ENCODE data around the gene SPATA32.

The SPATA32 gene

DNA sequence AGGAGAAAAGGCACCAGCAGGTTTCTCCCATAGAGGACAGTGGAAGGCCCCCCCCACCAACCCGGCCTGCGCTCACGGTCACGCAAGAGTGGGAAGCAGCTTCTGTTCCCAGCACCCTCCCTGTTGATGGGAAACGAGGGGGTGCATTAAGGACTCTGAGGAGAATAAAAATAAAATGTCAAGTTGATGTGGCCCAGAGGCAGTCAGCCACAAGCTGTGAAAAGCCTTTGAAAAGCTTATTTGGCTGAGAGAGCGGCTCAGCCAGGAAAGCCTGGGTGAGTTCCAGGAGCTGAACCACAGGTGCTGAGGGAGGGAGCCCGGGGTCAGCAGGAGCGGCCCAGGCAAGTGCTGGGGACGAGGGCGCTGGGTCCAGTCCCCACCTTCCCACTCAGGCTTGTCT lies 26.9 kb upstream of the SPATA32 start:
- H3K36me3 Mint-ChIP-seq (ENCODE audit: low read depth) = peaks cover 42% of the 10 kb centered on the region
- no peak for DNase-seq (ENCODE audit: low spot score)
- H3K4me3 Mint-ChIP-seq = no peak overlapping the region
- H3K27me3 Mint-ChIP-seq (ENCODE audit: low read depth) = no peaks in the 10 kb centered on the region
- H3K27ac Mint-ChIP-seq = no peak overlapping the region
- no peaks in the 10 kb centered on the region for H3K9me3 Mint-ChIP-seq
- H3K4me1 Mint-ChIP-seq (ENCODE audit: low read depth) = peaks cover 20% of the 10 kb centered on the region

DNA sequence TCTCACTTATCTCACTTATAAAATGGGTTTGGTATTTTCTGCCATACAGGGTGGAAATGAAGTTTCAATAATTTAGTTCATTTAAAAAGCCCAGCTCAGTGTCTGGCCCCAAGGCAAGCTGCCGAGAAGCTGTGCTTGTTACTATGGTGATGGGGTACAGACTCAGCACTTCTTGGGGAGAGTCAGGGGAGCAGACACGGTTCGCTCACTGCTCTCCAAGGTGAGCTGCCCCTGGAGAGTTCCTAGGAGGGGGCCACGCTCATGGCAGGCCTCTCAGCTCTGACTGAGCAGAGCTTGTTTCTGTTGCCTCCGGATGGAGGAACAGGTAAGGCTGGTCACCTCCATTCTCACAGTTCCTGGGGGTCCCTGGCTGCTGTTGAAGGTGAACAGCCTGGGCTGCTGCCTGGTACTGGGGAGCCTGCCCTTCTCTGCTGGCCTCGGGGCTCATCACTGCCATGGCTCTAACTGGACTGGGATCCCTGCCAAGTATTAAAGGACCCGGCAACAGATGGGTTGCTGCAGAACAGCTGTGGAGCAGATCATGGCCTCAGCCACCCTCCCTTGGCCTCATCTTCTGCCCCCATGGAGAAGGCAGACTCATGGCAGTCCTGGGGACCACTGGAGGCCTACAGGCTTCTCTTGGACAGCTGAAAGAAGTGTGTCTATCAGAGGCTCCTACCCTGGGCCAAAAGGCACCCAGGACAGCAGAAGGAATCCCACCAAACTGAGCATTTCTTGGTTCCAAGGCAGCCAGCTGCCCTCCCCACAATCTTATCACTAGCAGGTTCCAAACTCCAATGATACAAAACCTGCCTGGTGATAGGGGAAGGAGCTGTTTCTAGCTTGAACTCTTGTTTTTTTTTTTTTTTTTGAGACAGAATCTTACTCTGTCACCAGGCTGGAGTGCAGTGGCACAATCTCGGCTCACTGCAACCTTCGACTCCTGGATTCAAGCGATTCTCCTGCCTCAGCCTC lies 25.9 kb upstream of the SPATA32 start:
- H3K27me3 Mint-ChIP-seq (ENCODE audit: low read depth) = no peaks in the 10 kb centered on the region
- no peak overlapping the region for H3K4me3 Mint-ChIP-seq
- peaks cover 45% of the 10 kb centered on the region for H3K36me3 Mint-ChIP-seq (ENCODE audit: low read depth)
- peaks cover 12% of the 10 kb centered on the region for H3K4me1 Mint-ChIP-seq (ENCODE audit: low read depth)
- H3K9me3 Mint-ChIP-seq = no peaks in the 10 kb centered on the region
- no peak for DNase-seq (ENCODE audit: low spot score)
- no peak overlapping the region for H3K27ac Mint-ChIP-seq

DNA sequence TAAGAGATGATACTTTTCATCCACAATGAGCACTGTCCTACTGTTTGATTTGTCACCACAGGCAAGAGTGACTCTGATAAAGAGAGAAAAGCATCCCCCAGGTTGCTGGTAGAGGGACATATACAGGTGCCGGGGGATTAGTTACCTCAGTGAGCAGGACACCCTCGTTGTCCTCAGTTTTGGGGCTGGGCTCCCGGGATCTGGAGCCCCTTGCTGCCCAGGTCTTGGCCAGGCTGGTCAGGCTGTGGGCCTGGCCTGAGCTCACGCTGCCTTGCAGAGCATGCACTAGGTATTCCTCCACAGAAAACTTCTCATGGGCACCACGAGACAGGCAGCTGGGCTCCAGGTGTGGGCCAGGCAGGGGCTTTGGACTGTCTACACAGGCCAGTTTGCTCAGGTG lies 24.4 kb upstream of the SPATA32 start:
- Mint-ChIP-seq H3K4me3 (no peak overlapping the region), H3K27me3 (ENCODE audit: low read depth) (no peaks in the 10 kb centered on the region), H3K4me1 (ENCODE audit: low read depth) (peaks cover 12% of the 10 kb centered on the region), H3K27ac (no peak overlapping the region), H3K36me3 (ENCODE audit: low read depth) (peaks cover 45% of the 10 kb centered on the region), H3K9me3 (no peaks in the 10 kb centered on the region)
- no peak for DNase-seq (ENCODE audit: low spot score)

DNA sequence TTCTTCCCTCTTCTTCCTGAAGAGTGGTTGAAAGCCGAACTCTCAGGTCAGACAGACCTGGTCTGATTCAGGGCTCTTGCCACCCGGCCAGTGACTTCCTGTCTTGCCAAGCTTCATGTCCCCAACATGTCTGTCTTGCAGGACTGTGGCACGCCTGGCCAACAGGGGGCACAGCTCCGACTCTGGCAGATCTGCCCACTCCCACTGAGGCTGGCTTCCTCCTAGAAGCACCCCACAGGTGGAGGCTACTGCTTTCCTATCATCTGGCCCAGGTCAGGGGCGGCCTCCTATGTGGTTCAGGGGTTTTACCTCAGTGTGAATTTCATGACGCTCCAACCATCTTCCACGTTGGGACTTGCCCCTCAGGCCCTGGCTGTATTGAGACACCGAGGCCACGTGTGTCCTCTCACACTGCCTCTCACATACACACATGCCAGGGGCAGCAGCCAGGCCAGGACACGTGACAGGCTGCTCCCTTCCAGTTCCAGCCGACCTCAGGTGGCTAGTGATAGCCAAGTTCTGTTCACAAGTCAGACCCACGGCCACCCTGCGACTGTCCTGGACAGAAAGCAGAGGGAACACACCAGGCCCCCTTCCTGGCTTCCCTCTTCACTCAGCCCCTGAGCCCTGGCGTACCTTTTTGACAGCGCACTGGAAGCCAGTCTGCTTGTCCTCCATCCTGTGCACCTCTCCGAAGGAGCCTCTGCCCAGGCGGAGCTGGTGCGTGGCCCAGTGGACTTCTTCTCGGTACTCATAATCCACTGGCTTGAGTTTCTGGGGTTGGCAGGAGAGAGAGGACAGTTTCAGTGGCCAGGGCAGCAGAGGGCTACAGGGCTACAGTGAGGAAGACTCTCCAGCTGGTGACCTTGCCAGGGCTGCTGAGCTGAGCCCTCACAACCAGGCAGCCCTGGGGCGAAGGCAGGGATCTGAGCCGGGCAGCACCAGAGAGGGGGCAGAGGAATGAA lies 22.6 kb upstream of the SPATA32 start:
- Mint-ChIP-seq H3K4me3 (no peak overlapping the region), H3K36me3 (ENCODE audit: low read depth) (peaks cover 41% of the 10 kb centered on the region), H3K4me1 (ENCODE audit: low read depth) (peaks cover 4% of the 10 kb centered on the region), H3K27ac (peak overlapping the region; percentile 62), H3K27me3 (ENCODE audit: low read depth) (no peaks in the 10 kb centered on the region), H3K9me3 (no peaks in the 10 kb centered on the region)
- peak; percentile 25 for DNase-seq (ENCODE audit: low spot score)

DNA sequence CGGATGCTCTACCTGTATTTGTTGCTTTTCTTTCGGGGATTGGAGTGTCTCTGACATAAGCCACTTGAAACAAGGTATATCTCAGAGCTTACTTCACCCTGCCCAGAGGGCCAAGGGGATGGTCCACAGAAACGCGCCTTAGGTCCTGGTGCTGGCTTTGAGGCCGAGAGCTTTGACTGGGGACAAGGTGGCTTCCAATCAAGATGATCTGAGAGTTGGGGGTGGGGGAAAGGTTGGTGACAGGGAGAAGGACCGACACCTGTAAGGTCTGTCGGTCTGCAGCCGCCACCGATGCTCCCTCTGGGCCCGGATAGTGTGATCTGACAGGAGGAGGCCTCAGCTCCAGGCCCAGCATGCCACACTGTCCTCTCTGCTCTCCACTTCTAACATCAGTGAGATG lies 21.8 kb upstream of the SPATA32 start:
- no peaks in the 10 kb centered on the region for H3K27me3 Mint-ChIP-seq (ENCODE audit: low read depth)
- H3K4me1 Mint-ChIP-seq (ENCODE audit: low read depth) = peaks cover 7% of the 10 kb centered on the region
- DNase-seq (ENCODE audit: low spot score) = no peak
- peak overlapping the region; percentile 61 for H3K27ac Mint-ChIP-seq
- H3K36me3 Mint-ChIP-seq (ENCODE audit: low read depth) = peaks cover 41% of the 10 kb centered on the region
- no peaks in the 10 kb centered on the region for H3K9me3 Mint-ChIP-seq
- no peak overlapping the region for H3K4me3 Mint-ChIP-seq

DNA sequence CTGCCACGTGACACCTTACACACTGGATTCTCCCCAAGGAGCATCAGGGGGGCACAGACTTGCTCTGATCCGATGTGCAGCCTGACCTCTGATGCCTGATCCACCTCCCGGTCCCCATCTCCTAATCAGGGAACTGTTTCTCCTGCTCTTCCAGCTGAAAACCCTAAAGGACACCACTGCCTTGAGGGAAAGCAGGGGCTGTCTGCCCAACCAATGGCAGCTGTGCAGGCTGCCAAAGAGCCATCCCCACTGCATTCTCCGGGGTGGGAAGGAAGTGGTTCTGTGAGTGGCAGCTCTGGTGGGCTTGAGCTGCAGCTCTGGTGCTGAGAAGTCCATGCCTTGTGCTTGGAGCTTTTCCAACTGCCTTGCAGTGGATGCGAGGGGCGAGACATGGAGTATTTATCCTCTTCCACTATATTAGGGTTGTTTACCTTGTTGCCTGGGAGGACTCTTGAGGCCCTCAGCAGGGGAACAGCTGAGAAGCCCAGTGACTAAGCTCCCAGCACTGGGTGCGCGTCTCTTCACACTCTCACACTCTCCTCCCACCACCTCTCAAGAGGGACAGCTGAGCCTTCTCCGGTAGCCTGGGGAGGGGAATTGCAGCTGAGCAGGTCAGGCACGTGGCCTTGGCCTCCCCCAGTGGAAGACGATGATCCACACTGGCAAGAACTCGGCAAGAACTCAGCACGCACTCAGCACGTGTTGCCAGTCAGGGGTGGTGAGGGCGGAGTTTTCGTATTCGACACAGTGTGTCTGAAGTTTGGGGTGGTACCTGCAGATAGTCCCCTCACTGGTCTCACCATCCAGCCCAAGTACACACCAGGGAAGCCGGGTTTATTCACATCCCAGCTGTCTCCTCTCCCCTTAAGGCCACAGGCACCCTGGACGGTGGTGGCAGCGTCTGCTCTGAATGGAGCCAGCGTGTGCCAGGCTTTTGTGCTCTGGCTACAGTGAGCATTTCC lies 21.1 kb upstream of the SPATA32 start:
- no peak for DNase-seq (ENCODE audit: low spot score)
- Mint-ChIP-seq H3K9me3 (no peaks in the 10 kb centered on the region), H3K36me3 (ENCODE audit: low read depth) (peaks cover 40% of the 10 kb centered on the region), H3K4me1 (ENCODE audit: low read depth) (peaks cover 7% of the 10 kb centered on the region), H3K27me3 (ENCODE audit: low read depth) (no peaks in the 10 kb centered on the region), H3K4me3 (no peak overlapping the region), H3K27ac (no peak overlapping the region)

DNA sequence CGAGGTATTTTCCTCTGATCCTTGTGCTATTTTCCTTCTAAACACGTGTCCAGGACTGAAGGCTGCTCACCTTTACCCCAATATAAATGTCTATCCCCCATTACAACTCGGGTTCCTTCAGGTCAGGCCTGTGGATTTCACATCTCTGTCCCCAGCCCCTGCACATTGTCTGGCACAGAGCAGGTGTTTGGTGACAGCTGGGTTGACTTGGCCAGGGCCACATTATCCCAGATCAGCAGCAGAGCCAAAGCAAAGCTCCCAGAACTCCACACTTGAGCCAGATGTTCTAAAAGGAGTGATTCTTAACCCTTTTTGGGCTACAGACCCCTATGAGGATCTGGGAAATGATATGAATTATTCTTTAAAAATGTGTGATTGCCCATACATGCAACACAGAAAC lies 18.0 kb upstream of the SPATA32 start:
- Mint-ChIP-seq H3K27me3 (ENCODE audit: low read depth) (no peaks in the 10 kb centered on the region), H3K9me3 (no peaks in the 10 kb centered on the region), H3K4me3 (no peak overlapping the region), H3K36me3 (ENCODE audit: low read depth) (peaks cover 39% of the 10 kb centered on the region), H3K27ac (no peak overlapping the region), H3K4me1 (ENCODE audit: low read depth) (peaks cover 16% of the 10 kb centered on the region)
- DNase-seq (ENCODE audit: low spot score) = no peak

DNA sequence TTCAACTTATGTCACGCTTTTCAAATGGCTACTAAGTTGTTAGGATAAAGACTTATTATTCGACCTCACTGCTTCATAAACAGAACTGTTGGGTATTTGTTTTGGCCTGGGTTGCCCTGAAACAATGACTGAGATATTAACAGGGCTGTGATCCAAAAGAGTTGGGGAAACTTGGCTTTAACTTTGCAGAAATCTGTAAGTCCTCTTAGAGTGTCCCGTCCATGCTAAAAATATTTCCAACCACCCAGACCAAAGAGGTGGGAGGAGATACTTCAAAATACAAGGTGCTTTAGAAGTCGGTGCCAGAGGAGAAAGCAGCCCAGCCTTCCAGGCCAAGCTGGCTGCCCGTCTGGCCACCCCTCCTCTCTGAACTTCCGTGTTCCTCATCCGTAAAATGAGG lies 16.1 kb upstream of the SPATA32 start:
- H3K27me3 Mint-ChIP-seq (ENCODE audit: low read depth) = no peaks in the 10 kb centered on the region
- no peaks in the 10 kb centered on the region for H3K9me3 Mint-ChIP-seq
- peak overlapping the region; percentile 59 for H3K27ac Mint-ChIP-seq
- no peak for DNase-seq (ENCODE audit: low spot score)
- H3K4me1 Mint-ChIP-seq (ENCODE audit: low read depth) = peaks cover 14% of the 10 kb centered on the region
- H3K4me3 Mint-ChIP-seq = no peak overlapping the region
- peaks cover 31% of the 10 kb centered on the region for H3K36me3 Mint-ChIP-seq (ENCODE audit: low read depth)

DNA sequence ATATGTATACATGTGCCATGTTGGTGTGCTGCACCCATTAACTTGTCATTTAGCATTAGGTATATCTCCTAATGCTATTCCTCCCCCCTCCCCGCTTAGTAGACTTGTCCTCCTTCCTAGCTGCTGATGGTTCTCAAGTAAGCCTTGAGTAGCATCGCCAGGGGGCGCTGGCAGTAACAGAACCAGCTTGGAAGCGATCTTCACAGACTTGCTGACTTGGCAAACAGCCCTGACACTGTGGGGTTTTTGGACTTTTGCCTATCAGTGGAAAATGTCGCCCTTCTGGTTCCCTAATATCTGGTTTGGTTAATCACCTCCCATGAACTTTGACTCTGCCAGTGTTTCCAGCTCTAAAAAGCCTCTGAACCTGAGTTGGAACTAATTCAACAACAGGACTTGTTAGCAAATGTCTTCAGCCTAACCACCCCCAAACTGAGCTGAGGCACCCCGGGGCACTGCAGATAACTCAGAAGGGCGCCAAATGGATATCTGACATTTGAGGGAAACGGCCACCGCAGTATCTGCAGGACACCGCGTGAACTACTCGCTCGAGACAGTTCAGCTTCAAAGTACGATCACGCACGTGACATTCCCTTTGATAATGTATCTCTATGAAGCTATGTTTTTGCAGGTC lies 15.4 kb upstream of the SPATA32 start:
- Mint-ChIP-seq H3K36me3 (ENCODE audit: low read depth) (peaks cover 33% of the 10 kb centered on the region), H3K27me3 (ENCODE audit: low read depth) (no peaks in the 10 kb centered on the region), H3K4me1 (ENCODE audit: low read depth) (peaks cover 14% of the 10 kb centered on the region), H3K27ac (peak overlapping the region; percentile 49), H3K4me3 (no peak overlapping the region), H3K9me3 (no peaks in the 10 kb centered on the region)
- peak; percentile 83 for DNase-seq (ENCODE audit: low spot score)

DNA sequence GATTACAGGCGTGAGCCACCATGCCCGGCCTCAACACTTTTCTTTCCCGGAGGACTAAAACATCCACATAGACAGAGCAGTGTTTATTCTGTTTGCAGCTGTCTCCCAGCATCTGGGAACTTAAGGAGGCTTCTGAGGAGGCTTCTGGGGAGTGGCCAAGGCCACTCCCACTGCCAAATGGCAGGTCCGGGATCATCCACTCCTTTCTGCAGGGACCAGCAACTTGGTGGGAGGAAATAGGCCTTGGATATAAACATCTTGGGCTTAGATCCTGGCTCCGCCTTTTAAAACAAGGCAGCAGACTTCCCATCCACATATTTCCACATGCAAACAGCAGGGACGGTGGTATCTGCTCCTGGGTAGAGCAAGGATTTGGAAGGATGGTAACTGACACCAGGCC lies 14.1 kb upstream of the SPATA32 start:
- Mint-ChIP-seq H3K27me3 (ENCODE audit: low read depth) (no peaks in the 10 kb centered on the region), H3K27ac (no peak overlapping the region), H3K4me1 (ENCODE audit: low read depth) (peaks cover 14% of the 10 kb centered on the region), H3K4me3 (no peak overlapping the region), H3K9me3 (no peaks in the 10 kb centered on the region), H3K36me3 (ENCODE audit: low read depth) (peaks cover 35% of the 10 kb centered on the region)
- DNase-seq (ENCODE audit: low spot score) = no peak

DNA sequence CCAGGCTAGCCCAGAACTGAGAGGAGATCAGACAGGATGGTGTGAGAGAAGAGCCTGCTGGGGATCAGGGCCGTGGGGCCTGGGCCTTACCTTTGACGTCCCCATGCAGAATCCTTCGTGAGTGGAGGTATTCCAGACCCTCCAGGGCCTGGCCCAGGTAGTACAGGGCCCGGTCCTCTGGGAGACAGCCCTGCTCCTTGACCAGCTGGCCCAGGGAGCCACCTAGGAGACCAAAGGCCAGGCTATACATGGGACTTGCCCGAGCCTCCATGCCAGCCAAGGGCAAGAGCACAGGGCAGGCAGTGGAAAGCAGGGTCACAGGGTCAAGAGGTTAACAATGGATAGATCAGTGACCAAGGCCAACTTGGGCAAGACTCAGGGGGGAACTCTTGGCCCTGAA lies 12.1 kb upstream of the SPATA32 start:
- no peak for DNase-seq (ENCODE audit: low spot score)
- Mint-ChIP-seq H3K27me3 (ENCODE audit: low read depth) (no peaks in the 10 kb centered on the region), H3K4me1 (ENCODE audit: low read depth) (peaks cover 11% of the 10 kb centered on the region), H3K36me3 (ENCODE audit: low read depth) (peaks cover 46% of the 10 kb centered on the region), H3K27ac (no peak overlapping the region), H3K4me3 (no peak overlapping the region), H3K9me3 (no peaks in the 10 kb centered on the region)

DNA sequence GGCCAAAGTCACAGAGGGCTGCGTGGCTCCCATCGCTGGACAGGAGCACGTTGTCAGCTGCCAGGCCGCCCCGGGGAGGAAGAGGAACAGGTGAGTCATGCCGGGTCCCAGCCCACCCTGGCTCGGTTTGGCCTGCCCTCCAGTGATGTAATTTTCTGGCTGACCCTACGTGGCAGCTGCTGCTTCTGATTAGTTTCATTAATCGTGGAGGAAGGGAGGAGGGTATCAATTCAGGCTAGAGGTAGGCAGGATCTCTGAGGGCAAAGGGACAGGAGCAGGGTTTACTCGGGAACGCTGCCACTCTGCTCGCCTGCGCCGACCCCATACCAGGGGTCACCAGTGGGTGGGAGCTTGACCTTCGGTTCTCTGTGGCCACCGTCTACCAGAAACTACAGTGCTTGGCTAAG lies 11.7 kb upstream of the SPATA32 start:
- Mint-ChIP-seq H3K9me3 (no peaks in the 10 kb centered on the region), H3K27ac (no peak overlapping the region), H3K27me3 (ENCODE audit: low read depth) (no peaks in the 10 kb centered on the region), H3K36me3 (ENCODE audit: low read depth) (peaks cover 47% of the 10 kb centered on the region), H3K4me1 (ENCODE audit: low read depth) (peaks cover 9% of the 10 kb centered on the region), H3K4me3 (no peak overlapping the region)
- no peak for DNase-seq (ENCODE audit: low spot score)

DNA sequence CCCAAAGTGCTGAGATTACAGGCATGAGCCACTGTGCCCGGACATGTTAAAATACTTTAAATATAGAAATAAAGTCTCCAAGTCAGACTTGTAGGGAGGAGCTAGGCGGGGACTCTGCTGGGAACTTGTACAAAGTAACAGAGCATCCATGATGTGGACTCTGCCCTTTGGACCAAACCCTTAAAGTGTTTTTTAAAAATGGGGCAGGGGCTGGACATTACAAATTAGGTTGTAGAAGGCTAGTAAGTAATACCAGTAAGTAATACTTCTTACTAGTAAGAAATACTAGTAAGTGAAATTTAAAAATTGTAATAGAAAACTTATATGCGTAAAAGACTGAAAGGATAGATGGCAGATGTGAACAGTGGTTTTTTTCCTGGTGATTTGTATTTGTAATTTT lies 9.7 kb upstream of the SPATA32 start:
- Mint-ChIP-seq H3K36me3 (ENCODE audit: low read depth) (peaks cover 54% of the 10 kb centered on the region), H3K27me3 (ENCODE audit: low read depth) (no peaks in the 10 kb centered on the region), H3K27ac (no peak overlapping the region), H3K9me3 (no peaks in the 10 kb centered on the region), H3K4me3 (no peak overlapping the region), H3K4me1 (ENCODE audit: low read depth) (no peaks in the 10 kb centered on the region)
- DNase-seq (ENCODE audit: low spot score) = no peak

All from T-helper 2 cell treated with Interferon-gamma antibody and Interleukin-4, amounts not matched to agents 5 μg/mL and 100 μg/mL, for 36 hours (primary cell).